Epithelial cell of prostate (primary cell): ENCODE data around the gene RAD51.
A peak's percentile ranks its signal among the peaks of the same experiment; 100 is the strongest.
"Not testable (repeated sequence)": the region's sequence is repeated elsewhere in the genome, so short reads cannot be mapped to it uniquely, and the experiment has no call there.

Experiments
- DNase-seq: peaks from one replicate; pipeline ENCODE4 v3.0.0-alpha.2; 2011; ENCODE audit warnings: low read depth, low spot score
- H3K27ac ChIP-seq: fragments of 450-650 bp; 2 replicates; pipeline ENCODE4 v1.5.1; 2017; ENCODE audit warnings: mild to moderate bottlenecking

Gene RAD51

DNA sequence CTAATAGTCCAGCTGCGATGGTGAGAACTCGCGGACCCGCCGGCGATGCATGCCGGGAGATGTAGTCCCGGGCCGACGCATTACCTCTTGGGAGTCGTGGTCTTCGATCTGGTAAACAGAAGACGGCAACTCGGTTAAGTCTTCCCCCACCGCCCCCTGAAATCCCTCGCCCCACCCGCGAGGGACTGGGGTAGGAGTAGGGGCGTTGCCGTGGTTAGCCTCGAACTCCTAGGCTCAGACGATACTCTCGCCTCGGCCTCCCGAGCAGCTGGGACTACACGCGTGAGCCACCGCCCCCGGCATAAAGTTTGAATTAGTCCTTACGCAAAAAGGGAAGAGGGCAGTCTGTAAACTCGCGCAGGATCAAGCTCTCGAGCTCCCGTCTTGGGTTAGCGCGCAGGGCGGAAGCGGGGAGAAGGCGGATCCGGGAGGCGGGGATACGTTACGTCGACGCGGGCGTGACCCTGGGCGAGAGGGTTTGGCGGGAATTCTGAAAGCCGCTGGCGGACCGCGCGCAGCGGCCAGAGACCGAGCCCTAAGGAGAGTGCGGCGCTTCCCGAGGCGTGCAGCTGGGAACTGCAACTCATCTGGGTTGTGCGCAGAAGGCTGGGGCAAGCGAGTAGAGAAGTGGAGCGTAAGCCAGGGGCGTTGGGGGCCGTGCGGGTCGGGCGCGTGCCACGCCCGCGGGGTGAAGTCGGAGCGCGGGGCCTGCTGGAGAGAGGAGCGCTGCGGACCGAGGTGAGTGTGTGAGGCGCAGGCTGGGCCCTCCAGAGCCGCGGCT is at the start of gene RAD51:
TSS of gene RAD51 (plus strand) at position 487 of the 781 bp plus-strand sequence. CDS start 3,585 bp downstream, outside the sequence.
- peak within 1 kb of the TSS; percentile 98 for H3K27ac ChIP-seq
- DNase-seq = peak; percentile 81

- no peak for DNase-seq
- H3K27ac ChIP-seq = no peak overlapping the region
These were observed 47.5 kb upstream of the RAD51 start for GRCh38 chr15:40647523-40647922.

DNA sequence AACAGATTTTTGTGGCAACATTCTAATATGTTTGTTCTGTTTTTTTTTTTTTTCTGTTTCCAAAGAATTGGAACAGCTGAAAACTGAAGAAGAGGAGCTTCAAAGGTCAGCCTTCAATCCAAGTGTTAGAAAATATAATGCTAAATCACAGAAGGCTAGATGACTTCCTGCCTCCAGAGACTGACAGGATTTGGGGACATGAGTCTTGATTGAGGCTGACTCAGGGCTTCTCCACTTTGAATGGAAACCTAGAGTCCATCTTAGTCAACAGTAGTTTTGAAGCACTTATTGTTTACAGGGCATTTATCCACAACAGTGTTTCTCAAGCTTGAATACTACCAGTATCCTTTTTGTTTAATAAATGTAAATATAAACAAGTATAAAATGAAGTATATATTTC is 44.5 kb upstream of the RAD51 start:
- no peak overlapping the region for H3K27ac ChIP-seq
- DNase-seq = no peak

DNA sequence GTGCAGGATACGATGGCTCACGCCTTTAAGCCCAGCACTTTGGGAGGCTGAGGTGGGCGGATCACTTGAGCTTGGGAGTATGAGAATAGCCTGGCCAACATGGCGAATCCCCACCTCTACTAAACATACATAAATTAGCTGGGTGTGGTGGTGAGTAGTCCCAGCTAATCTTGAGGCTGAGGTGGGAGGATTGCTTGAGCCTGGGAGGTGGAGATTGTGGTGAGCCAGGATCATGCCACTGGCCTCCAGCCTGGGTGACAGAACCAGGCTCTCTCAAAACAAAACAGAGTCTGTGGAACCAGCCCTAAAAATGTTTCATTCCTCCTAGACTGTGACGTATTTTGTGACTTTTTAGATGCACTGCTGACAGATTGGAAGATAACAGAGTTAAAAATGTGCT is 34.3 kb upstream of the RAD51 start:
- DNase-seq = no peak
- H3K27ac ChIP-seq = no peak overlapping the region

- no peak for DNase-seq
- no peak overlapping the region for H3K27ac ChIP-seq
These were observed 30.1 kb upstream of the RAD51 start for GRCh38 chr15:40664909-40665308.

- H3K27ac ChIP-seq, DNase-seq: not testable (repeated sequence)
These were observed 18.7 kb upstream of the RAD51 start for GRCh38 chr15:40676290-40676689.

DNA sequence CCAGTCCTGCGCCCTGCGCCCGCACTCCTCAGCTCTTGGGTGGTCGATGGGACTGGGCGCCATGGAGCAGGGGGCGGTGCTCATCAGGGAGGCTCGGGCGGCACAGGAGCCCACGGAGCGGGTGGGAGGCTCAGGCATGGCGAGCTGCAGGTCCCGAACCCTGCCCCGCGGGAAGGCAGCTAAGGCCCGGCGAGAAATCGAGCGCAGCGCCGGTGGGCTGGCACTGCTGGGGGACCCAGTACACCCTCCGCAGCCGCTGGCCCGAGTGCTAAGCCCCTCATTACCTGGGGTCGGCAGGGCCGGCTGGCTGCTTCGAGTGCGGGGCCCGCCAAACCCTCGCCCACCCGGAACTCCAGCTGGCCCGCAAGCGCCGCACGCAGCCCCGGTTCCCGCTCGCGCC is 18.1 kb upstream of the RAD51 start:
- not testable (repeated sequence) for DNase-seq, H3K27ac ChIP-seq

DNA sequence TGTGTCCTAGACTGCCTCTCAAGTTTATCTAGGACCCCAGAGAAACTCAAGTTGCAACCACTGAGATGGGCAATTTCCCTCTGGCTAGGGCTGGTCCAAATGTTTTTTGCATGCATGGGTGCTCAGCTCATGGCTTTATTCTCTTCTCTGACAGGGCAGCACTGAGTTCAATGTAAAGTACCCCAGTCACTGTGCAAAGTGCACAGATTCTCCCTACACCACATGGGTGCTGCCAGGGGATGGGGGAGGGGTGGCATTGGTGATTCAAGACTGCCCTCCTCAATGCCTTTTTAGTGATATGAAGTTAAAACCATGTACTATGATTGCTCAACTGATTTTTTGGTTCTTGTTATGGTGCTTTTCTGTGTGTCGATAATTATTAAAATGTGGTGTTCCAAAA is 14.8 kb upstream of the RAD51 start:
- DNase-seq = no peak
- H3K27ac ChIP-seq = no peak overlapping the region

- not testable (repeated sequence) for DNase-seq, H3K27ac ChIP-seq
These were observed 14.0 kb upstream of the RAD51 start for GRCh38 chr15:40680959-40681358.

- DNase-seq = no peak
- H3K27ac ChIP-seq = peak overlapping the region; percentile 36
These were observed 10.6 kb upstream of the RAD51 start for GRCh38 chr15:40684381-40684780.

- H3K27ac ChIP-seq = no peak overlapping the region
- no peak for DNase-seq
These were observed 9.6 kb upstream of the RAD51 start for GRCh38 chr15:40685376-40685775.

DNA sequence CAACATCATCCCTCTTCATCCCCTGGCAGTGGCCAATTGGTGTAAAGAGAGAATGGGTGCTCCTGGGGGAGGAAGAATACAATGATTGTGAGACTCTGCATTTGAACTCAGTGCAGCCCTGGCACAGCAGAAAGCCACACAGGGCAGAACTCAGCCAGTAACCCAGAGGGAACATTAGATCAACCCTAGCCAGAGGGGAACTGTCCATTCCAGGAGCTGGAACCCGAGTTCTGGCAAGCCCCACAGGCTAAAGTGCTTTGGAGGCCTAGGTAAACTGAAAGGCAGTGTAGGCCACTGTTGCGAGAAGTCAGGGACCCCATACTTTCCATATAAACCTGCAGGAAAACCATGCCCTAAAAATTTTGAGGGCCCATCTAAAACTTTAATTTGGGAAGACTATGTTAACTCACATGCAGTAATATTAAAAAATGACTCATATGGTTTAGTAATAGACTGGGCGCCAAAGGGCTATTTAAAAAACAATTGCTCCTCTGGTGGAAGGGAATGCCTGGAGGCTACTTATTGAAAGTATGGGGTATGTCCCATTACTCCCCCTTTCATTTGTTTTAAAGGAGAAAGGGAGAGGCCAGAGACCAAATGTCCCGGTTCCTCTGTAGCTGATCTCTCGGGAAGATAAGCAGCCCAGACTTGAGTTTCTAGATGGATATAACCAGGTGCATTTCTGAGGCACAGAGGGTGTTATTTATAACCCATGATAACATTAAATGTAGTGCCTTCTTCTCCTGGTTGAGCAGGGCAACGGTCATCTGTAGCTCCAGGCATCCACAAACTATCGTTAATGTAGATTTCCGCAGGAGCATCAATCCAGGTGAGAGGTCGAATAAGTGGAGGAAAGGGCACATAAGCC is 5.8 kb upstream of the RAD51 start:
- no peak for DNase-seq
- H3K27ac ChIP-seq = no peak overlapping the region

DNA sequence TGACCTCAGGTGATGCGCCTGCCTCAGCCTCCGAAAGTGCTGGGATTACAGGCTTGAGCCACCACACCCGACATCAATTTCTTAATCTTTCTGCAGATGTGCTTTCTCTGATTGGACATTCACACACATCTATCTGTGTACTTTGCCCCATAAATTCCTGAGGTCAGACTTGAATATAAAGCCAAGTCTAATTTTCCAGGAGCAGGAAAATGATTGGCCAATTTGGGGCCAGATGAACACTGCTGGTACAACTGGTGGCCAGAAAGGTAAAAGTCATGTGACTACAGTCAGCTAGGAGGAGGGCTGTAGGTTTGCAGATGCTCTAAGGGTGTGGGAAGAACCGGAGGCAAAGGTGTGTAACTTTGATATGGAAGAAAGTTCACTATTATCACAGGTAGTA is 3.2 kb upstream of the RAD51 start:
- H3K27ac ChIP-seq = no peak overlapping the region
- DNase-seq = no peak

- DNase-seq = no peak
- H3K27ac ChIP-seq = peak overlapping the region; percentile 98
These were observed 878 bp upstream of the RAD51 start for GRCh38 chr15:40693904-40694687.

DNA sequence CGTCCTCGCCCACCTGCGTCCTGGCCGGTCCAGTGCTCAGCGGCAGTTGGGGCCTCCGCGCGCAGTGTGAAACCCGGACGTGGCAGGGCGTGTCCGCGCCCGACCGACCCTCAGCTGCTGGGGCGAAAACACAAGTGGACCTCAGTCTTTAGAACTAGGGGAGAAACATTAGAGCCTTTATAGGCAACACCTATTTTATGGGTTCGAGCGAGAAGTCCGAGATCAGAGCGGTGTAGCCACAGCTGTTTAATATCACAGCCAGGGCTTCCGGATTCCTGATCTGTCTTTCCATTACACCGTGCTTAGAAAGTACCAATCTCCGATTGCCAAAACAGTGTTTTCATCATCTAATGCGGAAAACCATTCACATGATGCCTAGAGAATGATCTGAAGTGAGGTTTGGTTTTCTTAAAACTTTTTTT is 506 bp downstream of the RAD51 start:
- H3K27ac ChIP-seq = peak overlapping the region; percentile 98
- DNase-seq = no peak

- DNase-seq = no peak
- H3K27ac ChIP-seq = no peak overlapping the region
These were observed 1.3 kb downstream of the RAD51 start for GRCh38 chr15:40696228-40696627.

GRCh38 chr15:40697916-40698315 is 2.9 kb downstream of the RAD51 start:
- H3K27ac ChIP-seq = no peak overlapping the region
- DNase-seq = no peak

- no peak overlapping the region for H3K27ac ChIP-seq
- DNase-seq = no peak
These were observed 7.1 kb downstream of the RAD51 start for GRCh38 chr15:40702077-40702476.

- no peak for DNase-seq
- H3K27ac ChIP-seq = no peak overlapping the region
These were observed 11.1 kb downstream of the RAD51 start for GRCh38 chr15:40706121-40706520.

GRCh38 chr15:40714144-40714543 is 19.2 kb downstream of the RAD51 start:
- no peak overlapping the region for H3K27ac ChIP-seq
- DNase-seq = no peak

DNA sequence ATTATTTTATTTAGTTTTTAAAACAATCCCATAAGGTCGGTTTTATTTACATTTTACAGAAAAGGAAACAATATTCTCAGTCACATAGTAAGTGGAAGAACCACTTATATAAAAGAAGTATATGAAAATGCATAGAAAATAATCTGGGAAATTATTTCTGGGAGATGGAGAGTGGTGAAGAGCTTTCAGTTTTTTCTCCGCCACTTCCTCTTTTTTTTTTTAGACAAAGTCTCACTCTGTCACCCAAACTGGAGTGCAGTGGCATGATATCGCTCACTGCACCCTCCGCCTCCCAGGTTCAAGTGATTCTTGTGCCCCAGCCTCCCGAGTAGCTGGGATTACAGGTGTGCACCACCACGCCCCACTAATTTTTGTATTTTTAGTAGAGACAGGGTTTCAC is 21.2 kb downstream of the RAD51 start:
- no peak for DNase-seq
- no peak overlapping the region for H3K27ac ChIP-seq
